Endodermal cell (in vitro differentiated cells): Measurements from ENCODE around the gene GOLGA5. TPM values are rescaled to one million over a fixed set of nuclear protein-coding genes. Genes with fewer than 3 reads are reported as not detected.

Experiments used
- DNase-seq: peaks from one replicate; pipeline ENCODE4 v3.0.0-alpha.2; 2017
- H3K27ac ChIP-seq: 2 replicates; pipeline ENCODE4 v1.5.1; 2013; ENCODE audit warnings: mild to moderate bottlenecking, low read depth, low read length, moderate library complexity
- H3K27me3 ChIP-seq: 2 replicates; pipeline ENCODE4 v1.6.1; 2013; ENCODE audit warnings: mild to moderate bottlenecking, low read length, moderate library complexity; ENCODE audit not compliant: insufficient read depth, control insufficient read depth, poor library complexity, severe bottlenecking
- H3K36me3 ChIP-seq: 2 replicates; pipeline ENCODE4 v1.7.0; 2013; ENCODE audit warnings: mild to moderate bottlenecking, low read length, moderate library complexity; ENCODE audit not compliant: control insufficient read depth, insufficient read depth
- H3K4me1 ChIP-seq: one replicate; pipeline ENCODE4 v1.7.0; 2013; ENCODE audit warnings: low read length; ENCODE audit not compliant: control insufficient read depth, insufficient read depth
- H3K4me3 ChIP-seq: 2 replicates; pipeline ENCODE4 v1.5.1; 2013; ENCODE audit warnings: mild to moderate bottlenecking, low read length, moderate library complexity
- H3K9ac ChIP-seq: 2 replicates; pipeline ENCODE4 v1.6.1; 2013; ENCODE audit warnings: mild to moderate bottlenecking, low read length, moderate library complexity; ENCODE audit not compliant: poor library complexity, severe bottlenecking; ENCODE audit errors: extremely low read depth
- H3K9me3 ChIP-seq: 2 replicates; pipeline ENCODE4 v1.6.1; 2013; ENCODE audit warnings: mild to moderate bottlenecking, low read length, moderate library complexity; ENCODE audit not compliant: control insufficient read depth
- H3K27ac Mint-ChIP-seq: 2 replicates; pipeline ENCODE4 v1.8.0; 2020; ENCODE audit warnings: mixed read lengths
- H3K27me3 Mint-ChIP-seq: 2 replicates; pipeline ENCODE4 v1.8.0; 2021; ENCODE audit warnings: mild to moderate bottlenecking, mixed read lengths; ENCODE audit not compliant: insufficient read depth
- H3K36me3 Mint-ChIP-seq: 2 replicates; pipeline ENCODE4 v1.8.0; 2020; ENCODE audit warnings: low read depth, mixed read lengths
- H3K4me1 Mint-ChIP-seq: 2 replicates; pipeline ENCODE4 v1.8.0; 2020; ENCODE audit warnings: mixed read lengths
- H3K4me3 Mint-ChIP-seq: 2 replicates; pipeline ENCODE4 v1.8.0; 2020; ENCODE audit warnings: mild to moderate bottlenecking, moderate library complexity, mixed read lengths
- H3K9me3 Mint-ChIP-seq: 2 replicates; pipeline ENCODE4 v1.8.0; 2020; ENCODE audit warnings: mild to moderate bottlenecking, mixed read lengths
- WGBS, 2 experiments: methylation state at CpG; one replicate each; pipeline versions ENCODE4 v1.1.5 to v1.1.7; 2013; ENCODE audit warnings: missing lambda C conversion rate in 2 of 2, mixed read lengths in 1 of 2; ENCODE audit not compliant: insufficient coverage in 1 of 2, insufficient read length in 1 of 2; 5-methylcytosine and 5-hydroxymethylcytosine counted together
- total RNA-seq, 2 donors: library from RNA; stranded (reverse); fragmentation: NEBNext Ultra II Directional in 1 of 2; extraction: Animal tissue kit (Norgen Biotek cat#: 25700) in 1 of 2; gene quantifications; 2 replicates in 1 of 2; 3 replicates in 1 of 2; pipeline ENCODE4 v1.2.1, GENCODE V29; 2021
- TF ChIP-seq, protein P1 (sequence below): fragments of 200-600 bp; sonication (generic); conservative IDR thresholded peaks from 2 replicates; pipeline ENCODE4 v1.5.0; 2021; ENCODE audit warnings: antibody characterized with exemption, mild to moderate bottlenecking

GOLGA5 gene
- total RNA-seq, 2 donors from 2014 or later: 29.3 to 41.1 TPM

DNA sequence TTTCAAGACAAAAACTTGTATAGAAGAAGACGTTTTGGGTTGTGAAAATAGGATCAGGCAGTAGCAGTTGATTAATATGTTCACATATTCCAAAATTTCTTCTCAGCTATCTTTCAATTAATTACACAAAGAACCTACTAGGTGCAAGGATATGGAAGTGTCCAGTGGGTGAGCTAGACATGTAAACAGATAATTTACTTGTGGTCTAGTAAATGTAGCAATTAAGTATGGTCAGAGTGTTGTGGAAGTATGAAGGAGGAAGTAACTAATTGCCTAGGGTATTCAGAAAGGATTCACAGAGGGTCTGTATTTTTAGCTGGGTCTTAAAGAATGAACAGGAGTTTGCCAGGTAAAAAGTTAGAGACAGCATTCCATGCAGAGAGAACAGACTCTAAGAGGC lies 5.9 kb downstream of the GOLGA5 start:
- Histone ChIP-seq H3K4me3 (no peak overlapping the region), H3K36me3 (peaks cover 40% of the 10 kb centered on the region), H3K9ac (no peak overlapping the region), H3K27ac (no peak overlapping the region), H3K27me3 (no peaks in the 10 kb centered on the region), H3K4me1 (no peaks in the 10 kb centered on the region), H3K9me3 (no peaks in the 10 kb centered on the region)
- H3K36me3 Mint-ChIP-seq: peaks cover 41% of the 10 kb centered on the region
- DNase-seq: no peak
- TF ChIP-seq, protein P1, sequence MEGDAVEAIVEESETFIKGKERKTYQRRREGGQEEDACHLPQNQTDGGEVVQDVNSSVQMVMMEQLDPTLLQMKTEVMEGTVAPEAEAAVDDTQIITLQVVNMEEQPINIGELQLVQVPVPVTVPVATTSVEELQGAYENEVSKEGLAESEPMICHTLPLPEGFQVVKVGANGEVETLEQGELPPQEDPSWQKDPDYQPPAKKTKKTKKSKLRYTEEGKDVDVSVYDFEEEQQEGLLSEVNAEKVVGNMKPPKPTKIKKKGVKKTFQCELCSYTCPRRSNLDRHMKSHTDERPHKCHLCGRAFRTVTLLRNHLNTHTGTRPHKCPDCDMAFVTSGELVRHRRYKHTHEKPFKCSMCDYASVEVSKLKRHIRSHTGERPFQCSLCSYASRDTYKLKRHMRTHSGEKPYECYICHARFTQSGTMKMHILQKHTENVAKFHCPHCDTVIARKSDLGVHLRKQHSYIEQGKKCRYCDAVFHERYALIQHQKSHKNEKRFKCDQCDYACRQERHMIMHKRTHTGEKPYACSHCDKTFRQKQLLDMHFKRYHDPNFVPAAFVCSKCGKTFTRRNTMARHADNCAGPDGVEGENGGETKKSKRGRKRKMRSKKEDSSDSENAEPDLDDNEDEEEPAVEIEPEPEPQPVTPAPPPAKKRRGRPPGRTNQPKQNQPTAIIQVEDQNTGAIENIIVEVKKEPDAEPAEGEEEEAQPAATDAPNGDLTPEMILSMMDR: no peak
- peaks cover 10% of the 10 kb centered on the region for H3K4me1 Mint-ChIP-seq
- WGBS, 2 experiments: no CpG with 5 or more reads among the region's 1 CpG
- no peaks in the 10 kb centered on the region for H3K27me3 Mint-ChIP-seq
- H3K27ac Mint-ChIP-seq: no peak overlapping the region
- no peak overlapping the region for H3K4me3 Mint-ChIP-seq
- H3K9me3 Mint-ChIP-seq: no peaks in the 10 kb centered on the region

DNA sequence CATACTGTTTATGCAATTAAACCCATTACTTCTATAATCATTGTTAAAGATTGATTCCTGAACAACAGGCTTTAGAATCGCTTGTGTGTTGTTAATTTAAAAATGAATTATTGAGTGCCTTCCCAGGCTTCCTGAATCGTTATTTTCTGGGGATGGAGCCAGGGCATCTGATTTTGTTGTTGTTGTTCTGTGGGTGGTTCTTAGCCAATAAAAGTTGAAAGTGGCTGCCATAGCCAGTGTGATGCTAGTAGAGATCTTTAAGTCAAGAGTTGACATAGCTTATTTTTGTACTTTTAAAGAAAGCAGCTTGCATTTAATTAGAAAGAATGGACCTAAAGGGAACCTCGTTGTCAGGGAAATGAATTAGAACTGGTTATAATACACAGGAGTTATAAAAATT lies 6.4 kb downstream of the GOLGA5 start:
- Histone ChIP-seq H3K27me3 (no peaks in the 10 kb centered on the region), H3K4me1 (no peaks in the 10 kb centered on the region), H3K27ac (no peak overlapping the region), H3K9me3 (no peaks in the 10 kb centered on the region), H3K9ac (no peak overlapping the region), H3K4me3 (peak overlapping the region; percentile 25), H3K36me3 (peaks cover 40% of the 10 kb centered on the region)
- no peak overlapping the region for H3K4me3 Mint-ChIP-seq
- H3K9me3 Mint-ChIP-seq: no peaks in the 10 kb centered on the region
- no peak overlapping the region for H3K27ac Mint-ChIP-seq
- peaks cover 46% of the 10 kb centered on the region for H3K36me3 Mint-ChIP-seq
- no peak for DNase-seq
- 90 to 92% methylated on average over 2 to 3 of the region's 3 CpGs for WGBS, 2 experiments
- no peaks in the 10 kb centered on the region for H3K27me3 Mint-ChIP-seq
- TF ChIP-seq, protein P1: no peak
- peaks cover 6% of the 10 kb centered on the region for H3K4me1 Mint-ChIP-seq

DNA sequence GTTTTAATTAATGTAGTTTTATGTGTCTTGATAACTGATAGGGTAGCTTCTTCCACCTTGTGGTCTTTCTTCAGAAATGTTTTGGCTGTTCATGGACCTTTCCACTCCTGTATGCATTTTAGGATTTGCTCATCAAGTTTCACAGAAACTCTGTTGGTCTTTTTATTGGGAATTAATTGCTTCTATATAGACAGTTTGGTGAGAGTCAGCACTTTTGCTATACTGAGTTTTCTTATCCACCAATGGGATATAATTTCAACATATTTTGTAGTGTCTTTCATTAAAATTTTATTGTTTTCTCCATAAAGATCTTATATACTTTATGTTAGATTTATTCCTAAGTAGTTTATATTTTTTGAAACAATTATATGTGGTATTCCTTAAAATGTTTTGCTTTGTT lies 7.8 kb downstream of the GOLGA5 start:
- Histone ChIP-seq H3K9me3 (no peaks in the 10 kb centered on the region), H3K27ac (no peak overlapping the region), H3K4me1 (no peaks in the 10 kb centered on the region), H3K27me3 (no peaks in the 10 kb centered on the region), H3K4me3 (no peak overlapping the region), H3K36me3 (peaks cover 46% of the 10 kb centered on the region), H3K9ac (no peak overlapping the region)
- H3K4me1 Mint-ChIP-seq: peaks cover 6% of the 10 kb centered on the region
- DNase-seq: no peak
- no peaks in the 10 kb centered on the region for H3K27me3 Mint-ChIP-seq
- no peak overlapping the region for H3K4me3 Mint-ChIP-seq
- H3K27ac Mint-ChIP-seq: no peak overlapping the region
- TF ChIP-seq, protein P1: no peak
- peaks cover 53% of the 10 kb centered on the region for H3K36me3 Mint-ChIP-seq
- no peaks in the 10 kb centered on the region for H3K9me3 Mint-ChIP-seq
